HG03045 (cell line): ENCODE data around the gene SIGLEC11.
"Not testable (repeated sequence)": the region's sequence is repeated elsewhere in the genome, so short reads cannot be mapped to it uniquely, and the experiment has no call there.

Experiments
- ATAC-seq: cut with Tn5 transposase; IDR thresholded peaks from one replicate; pipeline ENCODE4 v1.9.1; 2021; ENCODE audit warnings: mild to moderate bottlenecking, moderate library complexity; ENCODE audit not compliant: unreplicated experiment

SIGLEC11 gene

GRCh38 chr19:49952479-49952836 lies 8.5 kb downstream of the SIGLEC11 start:
- no peak for ATAC-seq

- no peak for ATAC-seq
Observed at GRCh38 chr19:49951806-49952478, 9.0 kb downstream of the SIGLEC11 start.

GRCh38 chr19:49950956-49951526 lies 9.9 kb downstream of the SIGLEC11 start:
- no peak for ATAC-seq

GRCh38 chr19:49950590-49950948 lies 10.4 kb downstream of the SIGLEC11 start:
- no peak for ATAC-seq

- ATAC-seq = no peak
Observed at GRCh38 chr19:49949742-49950589, 11.0 kb downstream of the SIGLEC11 start.

- ATAC-seq = no peak
Observed at GRCh38 chr19:49946415-49946814, 14.6 kb downstream of the SIGLEC11 start.

GRCh38 chr19:49944567-49944966 lies 16.4 kb downstream of the SIGLEC11 start:
- not testable (repeated sequence) for ATAC-seq

- ATAC-seq = no peak
Observed at GRCh38 chr19:49940482-49940791, 20.5 kb downstream of the SIGLEC11 start.

GRCh38 chr19:49939721-49940481 lies 21.1 kb downstream of the SIGLEC11 start:
- ATAC-seq = no peak

- no peak for ATAC-seq
Observed at GRCh38 chr19:49938662-49939061, 22.3 kb downstream of the SIGLEC11 start.

GRCh38 chr19:49937750-49938381 lies 23.1 kb downstream of the SIGLEC11 start:
- no peak for ATAC-seq

- no peak for ATAC-seq
Observed at GRCh38 chr19:49936549-49936948, 24.4 kb downstream of the SIGLEC11 start.

- ATAC-seq = no peak
Observed at GRCh38 chr19:49933643-49934042, 27.3 kb downstream of the SIGLEC11 start.

- ATAC-seq = no peak
Observed at GRCh38 chr19:49932731-49933131, 28.2 kb downstream of the SIGLEC11 start.

GRCh38 chr19:49932041-49932451 lies 28.9 kb downstream of the SIGLEC11 start:
- ATAC-seq = no peak

GRCh38 chr19:49931293-49932040 lies 29.5 kb downstream of the SIGLEC11 start:
- ATAC-seq = no peak

- no peak for ATAC-seq
Observed at GRCh38 chr19:49930483-49931011, 30.4 kb downstream of the SIGLEC11 start.

- peak; percentile 65 for ATAC-seq
Observed at GRCh38 chr19:49929611-49930482, 31.1 kb downstream of the SIGLEC11 start.

- peak; percentile 44 for ATAC-seq
Observed at GRCh38 chr19:49929121-49929610, 31.8 kb downstream of the SIGLEC11 start, which contains the start of the genes ATF5 and NUP62. ATF5 (plus strand) TSS chr19:49929205; CDS start chr19:49930851, 1,646 bp downstream. NUP62 (minus strand) TSS chr19:49929504; CDS start chr19:49909807, 19,697 bp downstream.
